HK-2 (cell line): ENCODE data around the gene ZNF468.
"Not testable (repeated sequence)": the region's sequence is repeated elsewhere in the genome, so short reads cannot be mapped to it uniquely, and the experiment has no call there.

Source experiments
- DNase-seq: peaks from one replicate; pipeline ENCODE4 v3.0.0-alpha.2; 2018; ENCODE audit not compliant: unreplicated experiment

The ZNF468 gene

DNA sequence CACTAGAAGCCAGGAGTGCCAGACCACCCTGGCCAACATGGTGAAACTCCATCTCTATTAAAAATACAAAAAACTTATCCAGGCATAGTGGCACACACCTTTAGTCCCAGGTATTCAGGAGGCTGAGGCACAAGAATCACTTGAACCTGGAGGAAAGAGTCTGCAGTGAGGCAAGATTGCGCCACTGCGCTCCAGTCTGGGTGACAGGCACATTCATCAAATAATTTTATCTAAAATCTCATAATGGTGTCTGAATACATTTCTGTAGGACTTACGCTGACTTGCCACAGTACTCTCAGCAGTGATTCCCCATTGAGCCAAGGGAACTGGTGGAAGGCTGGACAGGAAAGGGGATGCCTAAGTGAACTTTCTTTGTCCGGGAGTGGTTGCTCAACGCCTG lies 31.7 kb downstream of the ZNF468 start:
- no peak for DNase-seq

GRCh38 chr19:52823676-52824075 lies 33.7 kb downstream of the ZNF468 start:
- no peak for DNase-seq

GRCh38 chr19:52821204-52821960 lies 36.0 kb downstream of the ZNF468 start, which contains the start of gene ZNF28:
Gene ZNF28 (minus strand): TSS chr19:52821633. CDS start chr19:52817958, 3,675 bp downstream.
- DNase-seq, result peak; percentile 47

DNA sequence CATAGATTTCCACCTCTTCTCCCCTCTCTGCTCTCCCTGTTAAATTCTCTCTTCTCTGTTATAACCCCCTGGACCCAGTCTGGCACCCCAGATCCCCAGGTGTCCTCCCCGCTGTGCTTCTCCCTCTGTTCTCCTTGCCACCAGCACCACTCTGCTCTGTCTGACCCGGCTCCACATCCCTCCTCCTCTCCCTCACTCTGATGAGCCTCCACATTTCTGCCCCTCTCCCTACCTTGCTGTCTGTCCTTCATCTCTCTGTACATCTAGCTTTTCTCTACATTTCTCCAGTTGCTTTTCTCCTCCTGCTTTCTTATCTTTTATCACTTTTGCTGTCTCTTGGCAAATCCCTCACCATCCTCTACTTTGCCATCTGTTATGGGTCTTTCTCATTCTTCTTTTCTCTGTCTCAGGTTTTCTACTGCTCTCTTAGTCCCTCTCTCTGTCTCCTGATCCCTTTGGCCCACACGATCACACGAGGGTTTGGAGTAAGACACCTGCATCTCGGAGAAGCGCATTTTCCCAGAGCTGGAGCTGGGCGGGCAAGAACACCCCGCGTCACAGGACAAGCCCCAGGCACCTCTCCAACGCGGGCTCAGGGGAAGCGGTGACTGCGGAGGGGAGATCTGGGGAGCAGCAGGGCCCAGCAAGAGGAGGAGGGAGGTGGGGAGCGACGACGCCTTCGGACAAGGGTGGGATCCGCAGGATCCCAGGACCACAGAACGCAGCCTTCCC lies 36.8 kb downstream of the ZNF468 start:
- DNase-seq, result peak; percentile 25

DNA sequence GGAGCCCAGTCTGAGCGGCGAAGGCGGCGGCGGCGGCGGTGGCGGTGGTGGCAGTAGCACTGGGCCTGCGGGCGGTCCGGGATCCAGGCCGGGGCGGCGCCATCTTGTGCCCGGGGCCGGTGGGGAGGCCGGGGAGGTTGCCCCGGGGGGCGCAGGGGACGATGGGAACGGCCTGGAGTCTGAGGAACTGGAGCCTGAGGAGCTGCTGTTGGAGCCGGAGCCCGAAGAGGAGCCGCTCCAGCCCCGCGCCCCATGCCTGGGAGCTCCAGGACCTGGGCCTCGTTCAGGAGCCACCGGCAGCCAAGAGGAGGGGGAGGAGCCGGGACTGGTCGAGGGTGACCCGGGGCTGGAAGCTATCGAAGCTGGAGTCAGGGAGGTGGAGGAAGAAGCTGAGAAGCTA lies 47.6 kb downstream of the ZNF468 start:
- DNase-seq, result no peak

DNA sequence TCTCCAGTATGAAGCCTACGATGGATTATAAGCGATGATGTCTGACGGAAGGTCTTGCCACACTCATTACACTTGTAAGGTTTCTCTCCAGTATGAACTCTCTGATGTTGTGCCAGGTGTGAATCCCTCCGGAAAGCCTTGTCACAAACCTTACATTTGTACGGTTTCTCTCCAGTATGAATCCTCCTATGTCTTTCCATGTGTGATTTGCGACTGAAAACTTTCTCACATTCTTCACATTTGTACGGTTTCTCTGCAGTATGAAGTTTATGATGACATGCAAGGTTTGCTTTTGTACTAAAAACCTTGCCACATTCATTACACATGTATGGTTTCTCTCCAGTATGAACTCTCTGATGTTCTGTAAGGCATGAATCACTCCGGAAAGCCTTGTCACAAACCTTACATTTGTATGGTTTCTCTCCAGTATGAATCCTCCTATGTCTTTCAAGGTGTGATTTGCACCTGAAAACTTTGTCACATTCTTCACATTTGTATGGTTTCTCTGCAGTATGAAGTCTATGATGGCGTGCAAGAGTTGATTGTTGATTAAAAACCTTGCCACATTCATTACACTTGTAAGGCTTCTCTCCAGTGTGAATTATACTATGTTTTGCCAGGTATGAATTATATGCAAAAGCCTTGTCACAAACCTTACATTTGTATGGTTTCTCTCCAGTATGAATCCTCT lies 57.3 kb downstream of the ZNF468 start:
- DNase-seq, result not testable (repeated sequence)

- DNase-seq, result no peak
Observed at GRCh38 chr19:52789440-52789839, 68.0 kb downstream of the ZNF468 start.
